Astrocyte of the cerebellum (primary cell): Measurements from ENCODE around the gene RNF121.

ENCODE experiments used
- DNase-seq: peaks from one replicate; pipeline ENCODE4 v3.0.0-alpha.2; 2011; ENCODE audit warnings: low read depth
- H3K4me3 ChIP-seq: 2 replicates; pipeline ENCODE4 v1.5.1; 2011; ENCODE audit warnings: mild to moderate bottlenecking, low read depth, low read length, moderate library complexity
- CTCF ChIP-seq: IDR thresholded peaks from 2 replicates; pipeline ENCODE4 v1.5.1; 2012; ENCODE audit warnings: low read length, low read depth, moderate library complexity, mild to moderate bottlenecking; ENCODE audit errors: missing control alignments
- in situ Hi-C: cut with HindIII; loops from 2 replicates; pipeline ENCODE4 v1.10.0; 2017; ENCODE audit warnings: low sequenced_read_pairs

Gene RNF121

GRCh38 chr11:72026090-72026489, 97.2 kb downstream of the RNF121 start:
- DNase-seq, result no peak
- TF ChIP-seq CTCF, result no peak
- in situ Hi-C loops, result no loop called here
- no peak overlapping the region for H3K4me3 ChIP-seq

GRCh38 chr11:72030472-72031045, 101.7 kb downstream of the RNF121 start:
- DNase-seq, result no peak
- in situ Hi-C loops, result no loop called here
- no peak for TF ChIP-seq CTCF

DNA sequence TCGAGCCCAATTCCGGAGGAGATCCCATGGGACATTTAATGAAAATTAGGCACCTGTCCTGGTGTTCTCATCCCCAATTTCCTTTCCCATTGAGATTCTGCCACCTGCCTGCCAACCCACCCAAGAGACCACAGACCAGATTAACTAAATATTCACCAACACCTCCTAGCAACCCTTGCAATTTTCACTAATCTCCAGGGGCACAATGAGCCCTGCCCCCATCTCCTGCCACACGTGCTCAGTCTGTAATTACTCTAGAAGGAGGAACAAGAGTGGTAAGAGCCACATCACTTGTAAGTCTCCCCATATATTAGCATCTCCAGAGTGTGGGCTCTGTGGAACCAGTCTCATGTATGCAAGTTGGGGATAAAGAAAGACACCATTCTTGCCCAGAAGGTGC, 107.8 kb downstream of the RNF121 start:
- H3K4me3 ChIP-seq, result no peak overlapping the region
- in situ Hi-C loops, result no loop called here

More at GRCh38 chr11:72030472-72031045, 101.7 kb downstream of the RNF121 start:
- H3K4me3 ChIP-seq, result no peak overlapping the region

DNA sequence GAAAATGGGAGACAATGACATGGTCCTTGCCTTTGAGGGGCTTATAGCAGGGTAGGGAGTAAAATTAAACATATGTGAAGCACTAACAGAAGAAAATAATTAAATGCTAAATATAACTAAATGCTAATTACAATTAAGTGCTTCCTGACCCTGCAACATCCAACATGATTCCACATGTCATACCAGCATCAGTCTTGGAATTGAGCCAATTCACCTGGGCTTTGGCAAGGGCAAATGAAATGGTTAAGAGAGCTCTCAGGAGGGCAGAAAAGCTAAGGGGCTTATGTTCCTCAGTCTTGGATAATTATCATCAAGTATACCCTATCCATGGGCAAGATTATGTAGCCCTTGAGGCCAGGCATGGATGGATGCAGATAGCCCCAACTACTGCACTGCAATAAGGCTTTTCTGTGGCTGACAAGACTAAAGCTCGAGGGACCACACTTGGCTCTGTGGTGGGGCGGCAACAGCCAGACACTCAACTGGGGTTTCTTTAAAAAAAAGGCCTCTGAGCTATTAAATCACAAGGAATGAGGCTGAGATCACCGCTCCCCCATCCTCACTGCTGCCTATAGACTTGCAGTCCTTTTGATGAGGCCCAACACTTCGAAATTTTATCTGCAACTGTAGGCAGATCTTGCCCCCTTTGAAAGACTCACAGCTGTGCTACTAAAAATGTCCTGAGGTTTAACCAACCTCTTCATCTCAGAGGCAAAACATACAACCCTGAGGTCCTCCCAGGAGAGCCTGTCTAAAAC, 108.9 kb downstream of the RNF121 start:
- in situ Hi-C loops, result no loop called here
- H3K4me3 ChIP-seq, result peak overlapping the region; percentile 78
- DNase-seq, result no peak
- TF ChIP-seq CTCF, result no peak

More for the DNA sequence above, 107.8 kb downstream of the RNF121 start:
- no peak for DNase-seq
- TF ChIP-seq CTCF, result no peak

- DNase-seq, result no peak
- TF ChIP-seq CTCF, result no peak
Observed at GRCh38 chr11:72038491-72038890, 109.6 kb downstream of the RNF121 start.

GRCh38 chr11:72039031-72039855, 110.4 kb downstream of the RNF121 start:
- DNase-seq, result no peak
- in situ Hi-C loops, result no loop called here
- peak overlapping the region; percentile 78 for H3K4me3 ChIP-seq
- TF ChIP-seq CTCF, result no peak

More at GRCh38 chr11:72038491-72038890, 109.6 kb downstream of the RNF121 start:
- in situ Hi-C loops, result no loop called here
- H3K4me3 ChIP-seq, result peak overlapping the region; percentile 78
